ENCODE measurements around the gene STK38.
A peak's percentile ranks its signal among the peaks of the same experiment; 100 is the strongest.

DNA sequence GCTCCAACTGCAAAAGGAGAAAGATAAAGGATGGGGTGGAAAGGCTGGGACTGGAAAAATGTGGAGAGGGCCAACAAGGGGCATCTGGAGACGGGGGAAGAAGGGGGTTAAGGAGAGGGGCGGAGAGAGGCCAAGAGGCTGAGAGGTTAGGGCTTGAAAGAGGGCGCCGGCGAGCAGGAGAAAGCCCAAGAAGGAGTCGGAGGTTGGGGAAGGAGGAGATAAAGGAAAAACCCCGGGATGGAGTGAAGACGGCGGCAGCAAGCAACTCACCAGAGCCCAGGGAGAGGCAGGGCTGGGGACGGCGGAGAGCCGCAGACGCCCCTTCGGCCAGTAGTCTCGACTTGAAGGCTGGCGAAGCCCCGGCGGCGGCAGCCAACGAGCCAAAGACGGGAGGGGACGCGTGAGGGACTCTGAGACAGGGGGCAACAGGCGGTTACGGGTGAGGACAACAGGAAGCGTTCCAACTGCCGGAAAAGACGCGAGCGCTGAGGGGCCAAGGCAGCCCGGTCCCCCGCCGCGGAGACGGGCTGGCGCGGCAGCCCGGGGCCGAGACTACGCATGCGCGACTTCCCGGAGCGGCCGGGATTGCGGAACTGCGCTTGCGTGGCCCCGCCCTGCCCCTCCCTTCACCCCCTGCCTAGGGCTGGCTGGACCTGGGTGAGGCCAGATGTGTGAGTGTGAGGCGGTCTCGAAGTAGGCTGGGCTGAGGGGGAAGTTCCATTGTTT, at the start of gene STK38:
- TF ChIP-seq GABPA (IDR thresholded peaks at IDR 0.05 in 1 of 2, conservative IDR thresholded peaks at IDR 0.05 in 1 of 2): no peak
- TF ChIP-seq CTCF (IDR thresholded peaks at IDR 0.05; ENCODE audit: low read depth, low read length, missing input control): no peak
- TF ChIP-seq, protein P1, sequence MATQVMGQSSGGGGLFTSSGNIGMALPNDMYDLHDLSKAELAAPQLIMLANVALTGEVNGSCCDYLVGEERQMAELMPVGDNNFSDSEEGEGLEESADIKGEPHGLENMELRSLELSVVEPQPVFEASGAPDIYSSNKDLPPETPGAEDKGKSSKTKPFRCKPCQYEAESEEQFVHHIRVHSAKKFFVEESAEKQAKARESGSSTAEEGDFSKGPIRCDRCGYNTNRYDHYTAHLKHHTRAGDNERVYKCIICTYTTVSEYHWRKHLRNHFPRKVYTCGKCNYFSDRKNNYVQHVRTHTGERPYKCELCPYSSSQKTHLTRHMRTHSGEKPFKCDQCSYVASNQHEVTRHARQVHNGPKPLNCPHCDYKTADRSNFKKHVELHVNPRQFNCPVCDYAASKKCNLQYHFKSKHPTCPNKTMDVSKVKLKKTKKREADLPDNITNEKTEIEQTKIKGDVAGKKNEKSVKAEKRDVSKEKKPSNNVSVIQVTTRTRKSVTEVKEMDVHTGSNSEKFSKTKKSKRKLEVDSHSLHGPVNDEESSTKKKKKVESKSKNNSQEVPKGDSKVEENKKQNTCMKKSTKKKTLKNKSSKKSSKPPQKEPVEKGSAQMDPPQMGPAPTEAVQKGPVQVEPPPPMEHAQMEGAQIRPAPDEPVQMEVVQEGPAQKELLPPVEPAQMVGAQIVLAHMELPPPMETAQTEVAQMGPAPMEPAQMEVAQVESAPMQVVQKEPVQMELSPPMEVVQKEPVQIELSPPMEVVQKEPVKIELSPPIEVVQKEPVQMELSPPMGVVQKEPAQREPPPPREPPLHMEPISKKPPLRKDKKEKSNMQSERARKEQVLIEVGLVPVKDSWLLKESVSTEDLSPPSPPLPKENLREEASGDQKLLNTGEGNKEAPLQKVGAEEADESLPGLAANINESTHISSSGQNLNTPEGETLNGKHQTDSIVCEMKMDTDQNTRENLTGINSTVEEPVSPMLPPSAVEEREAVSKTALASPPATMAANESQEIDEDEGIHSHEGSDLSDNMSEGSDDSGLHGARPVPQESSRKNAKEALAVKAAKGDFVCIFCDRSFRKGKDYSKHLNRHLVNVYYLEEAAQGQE (IDR thresholded peaks at IDR 0.05): peak; percentile 28
- no peak for TF ChIP-seq ZBTB33 (IDR thresholded peaks at IDR 0.05)
- no peak for TF ChIP-seq HNF4A (conservative IDR thresholded peaks at IDR 0.05)

Measured in liver (tissue), 3 donors.